NCI-H226 (cell line): ENCODE measurements around the gene DCXR.

Experiments used
- DNase-seq: peaks from one replicate; pipeline ENCODE4 v3.0.0-alpha.2; 2015

DCXR gene

DNA sequence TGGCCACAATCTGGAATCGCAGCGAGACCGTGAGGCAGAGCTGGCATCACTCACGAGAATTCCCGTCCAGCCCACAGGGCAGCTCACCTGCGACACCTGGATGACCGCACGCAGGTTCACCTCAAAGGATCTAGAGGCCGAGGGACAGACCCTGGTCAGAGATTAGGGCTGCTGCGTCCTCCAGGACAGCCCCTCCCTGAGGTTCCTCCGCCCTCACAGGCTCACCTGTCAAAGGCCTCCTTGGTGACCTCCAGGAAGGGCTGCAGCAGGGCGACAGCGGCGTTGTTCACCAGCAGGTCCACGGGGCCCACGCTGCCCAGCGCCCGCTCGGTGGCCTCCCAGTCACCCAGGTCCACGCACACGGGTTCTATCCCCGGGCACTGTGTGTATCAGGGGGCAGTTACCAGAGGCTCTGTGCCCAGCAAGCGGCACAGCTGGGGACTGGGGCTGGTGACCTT is 834 bp downstream of the DCXR start:
- DNase-seq, result no peak

DNA sequence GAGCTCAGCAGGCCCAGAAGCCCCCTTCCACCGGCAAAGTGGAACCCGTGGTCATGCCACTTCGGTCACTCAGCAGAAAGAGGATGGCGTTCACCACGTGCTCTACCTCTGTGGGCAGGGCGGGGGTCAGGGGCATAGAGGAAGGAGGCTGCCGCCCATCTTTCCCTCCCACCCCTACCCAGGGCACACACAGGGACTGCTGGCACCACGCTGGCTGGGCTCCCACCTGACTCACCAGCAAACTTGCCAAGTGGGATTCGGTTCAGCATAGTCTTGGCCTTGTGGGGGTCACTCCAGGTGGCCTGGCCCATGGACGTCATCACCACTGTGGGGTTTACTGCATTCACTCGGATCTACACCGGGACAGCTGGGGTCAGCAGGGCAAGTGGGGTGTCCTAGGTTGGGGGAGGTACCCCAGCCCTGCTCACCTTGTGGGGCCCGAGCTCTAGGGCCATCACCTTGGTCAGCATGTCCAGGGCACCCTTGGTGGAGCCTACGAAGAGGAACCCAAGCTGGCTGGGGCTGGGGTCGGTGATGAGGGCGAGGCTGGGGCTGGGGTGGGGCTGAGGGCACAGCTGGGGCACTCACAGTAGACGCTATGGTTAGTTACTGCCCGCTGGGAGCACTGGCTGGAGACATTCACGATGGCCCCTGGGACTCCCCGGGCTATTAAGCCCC is 1.4 kb downstream of the DCXR start:
- no peak for DNase-seq

DNA sequence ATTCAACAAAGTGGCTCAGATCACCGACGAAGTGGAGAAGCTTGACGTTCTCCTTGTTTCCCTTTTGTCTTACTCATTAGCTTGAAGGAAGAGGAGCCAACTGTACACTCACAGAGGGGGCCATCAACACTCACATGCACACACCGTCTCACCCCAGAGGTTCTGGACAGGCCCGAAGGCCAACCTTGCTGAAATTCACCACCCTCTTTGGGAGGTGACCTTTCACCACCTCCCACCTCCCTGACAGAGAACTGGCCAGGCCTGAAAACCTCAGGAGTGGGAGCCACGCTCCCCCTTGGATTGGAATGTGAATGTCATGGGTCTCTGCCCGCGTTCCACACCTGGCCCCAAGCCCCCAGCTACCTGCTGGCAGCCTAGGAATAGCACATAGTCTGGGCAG is 2.0 kb downstream of the DCXR start:
- DNase-seq, result no peak

DNA sequence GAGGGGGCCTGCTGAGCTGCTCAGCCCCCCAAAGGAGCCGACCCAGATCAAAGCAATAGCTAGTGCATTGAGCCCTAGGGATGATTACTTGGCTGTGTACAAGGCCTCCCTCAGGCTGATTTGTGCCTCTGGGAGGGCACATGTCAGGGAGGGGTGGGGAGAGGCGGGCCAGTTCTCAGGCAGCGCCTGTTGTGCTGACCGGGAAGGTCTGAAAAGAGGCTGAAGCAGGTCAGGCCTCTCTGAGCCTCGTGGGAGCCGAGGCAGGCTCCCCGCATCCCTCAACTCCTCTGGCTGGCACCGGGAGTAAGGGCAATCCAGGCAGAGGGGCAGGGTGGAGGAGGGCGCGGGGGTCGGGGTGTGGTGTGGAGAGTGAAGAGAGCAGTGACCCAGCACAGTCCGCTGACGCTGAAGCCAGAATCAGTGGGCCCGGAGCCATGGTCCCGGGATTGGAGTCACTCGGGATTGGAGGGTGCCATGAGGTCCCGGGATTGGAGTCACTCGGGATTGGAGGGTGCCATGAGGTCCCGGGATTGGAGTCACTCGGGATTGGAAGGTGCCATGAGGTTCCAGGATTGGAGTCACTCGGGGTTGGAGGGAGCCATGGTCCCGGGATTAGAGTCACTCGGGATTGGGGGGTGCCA is 3.0 kb downstream of the DCXR start:
- DNase-seq, result no peak

DNA sequence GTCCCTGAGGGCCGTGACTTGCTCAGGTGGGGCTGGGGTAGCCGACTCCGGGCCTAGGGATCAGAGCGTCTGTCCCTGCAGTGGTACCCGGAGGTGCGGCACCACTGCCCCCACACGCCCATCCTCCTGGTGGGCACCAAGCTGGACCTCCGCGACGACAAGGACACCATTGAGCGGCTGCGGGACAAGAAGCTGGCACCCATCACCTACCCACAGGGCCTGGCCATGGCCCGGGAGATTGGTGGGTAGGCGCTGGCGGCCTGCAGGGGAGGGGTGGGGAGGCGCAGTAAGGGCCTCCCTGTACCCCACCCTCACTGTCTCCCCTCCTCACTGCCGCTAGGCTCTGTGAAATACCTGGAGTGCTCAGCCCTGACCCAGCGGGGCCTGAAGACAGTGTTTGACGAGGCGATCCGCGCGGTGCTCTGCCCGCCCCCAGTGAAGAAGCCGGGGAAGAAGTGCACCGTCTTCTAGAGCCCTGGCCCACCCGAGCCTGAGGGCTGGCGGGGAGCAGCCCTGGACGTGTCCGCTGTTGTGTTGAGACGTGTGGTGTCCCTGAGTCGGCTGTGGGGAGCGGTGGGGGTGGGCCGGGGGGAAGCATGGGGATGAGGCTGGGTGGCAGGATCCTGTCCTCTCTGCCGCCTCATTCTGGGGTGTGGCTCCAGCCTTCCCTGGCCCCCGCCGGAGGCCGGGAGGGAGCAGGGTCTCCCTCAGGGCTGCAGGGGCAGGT is 4.0 kb downstream of the DCXR start:
- DNase-seq, result no peak

DNA sequence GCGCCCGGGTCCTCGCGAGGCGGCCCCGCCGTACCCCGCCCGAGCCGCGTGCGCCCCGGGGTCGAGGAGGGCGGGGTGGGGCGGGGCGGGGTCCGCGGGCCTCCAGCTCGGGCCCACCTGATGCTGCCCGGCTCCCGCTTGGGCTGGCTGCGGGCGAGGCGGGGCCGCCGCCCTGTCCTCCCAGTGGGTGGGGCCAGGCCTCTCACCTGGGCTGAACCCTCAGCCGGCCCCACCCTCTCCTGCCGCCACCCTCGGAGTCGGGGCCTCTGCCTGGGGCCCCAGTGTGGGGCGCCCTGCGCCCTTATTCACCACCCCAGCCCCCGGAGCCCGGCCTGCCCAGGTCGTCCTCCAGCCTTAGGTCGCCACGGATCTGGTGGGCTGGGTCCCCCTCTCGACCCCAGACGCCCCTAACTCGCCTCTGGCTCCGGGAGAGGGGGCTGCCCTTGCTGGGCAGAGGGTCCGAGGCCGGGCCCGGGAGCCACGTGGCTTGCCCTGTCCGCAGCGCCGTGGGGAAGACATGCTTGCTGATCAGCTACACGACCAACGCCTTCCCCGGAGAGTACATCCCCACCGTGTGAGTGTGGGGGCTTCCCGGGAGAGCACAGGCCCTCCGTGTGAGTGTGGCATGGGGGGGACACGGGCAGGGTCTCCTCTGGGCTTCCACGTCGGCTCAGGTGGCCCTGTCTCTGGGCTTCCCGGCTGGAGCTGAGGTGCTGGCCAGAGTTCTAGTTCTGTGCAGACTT is 5.4 kb downstream of the DCXR start:
- DNase-seq, result peak; percentile 35

DNA sequence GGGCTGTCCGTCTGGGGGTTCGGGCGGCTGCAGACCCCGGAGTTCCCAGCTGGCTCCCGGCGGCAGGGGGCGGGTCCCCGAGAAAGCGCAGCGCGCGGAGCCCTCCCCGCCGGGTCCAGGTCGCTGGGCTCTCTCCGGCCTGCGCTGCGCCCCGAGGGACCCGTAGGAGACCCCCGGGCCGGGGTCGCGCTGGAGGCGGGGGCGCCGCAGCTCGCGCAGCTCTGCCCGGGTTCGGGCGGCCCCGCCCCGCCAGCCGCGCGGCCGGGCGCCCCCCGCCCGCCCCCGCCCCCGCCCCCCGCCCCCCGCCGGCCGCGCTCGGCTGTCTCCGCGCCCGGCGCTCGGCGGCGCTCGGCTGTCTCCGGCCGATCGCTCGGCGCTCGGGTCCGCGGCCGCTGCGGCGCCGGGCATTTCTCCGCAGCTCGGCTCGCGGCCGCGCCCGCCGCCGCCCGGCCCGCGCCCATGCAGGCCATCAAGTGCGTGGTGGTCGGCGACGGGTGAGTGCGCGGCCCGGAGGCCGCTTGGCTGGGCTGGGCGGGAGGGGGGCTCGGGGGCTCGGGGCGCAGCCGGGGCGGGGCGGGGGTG is 6.1 kb downstream of the DCXR start, which contains the start of gene RAC3:
Gene RAC3 (plus strand): TSS at position 376 of the 582 bp plus-strand sequence. CDS start 84 bp downstream, at position 460.
- no peak for DNase-seq

DNA sequence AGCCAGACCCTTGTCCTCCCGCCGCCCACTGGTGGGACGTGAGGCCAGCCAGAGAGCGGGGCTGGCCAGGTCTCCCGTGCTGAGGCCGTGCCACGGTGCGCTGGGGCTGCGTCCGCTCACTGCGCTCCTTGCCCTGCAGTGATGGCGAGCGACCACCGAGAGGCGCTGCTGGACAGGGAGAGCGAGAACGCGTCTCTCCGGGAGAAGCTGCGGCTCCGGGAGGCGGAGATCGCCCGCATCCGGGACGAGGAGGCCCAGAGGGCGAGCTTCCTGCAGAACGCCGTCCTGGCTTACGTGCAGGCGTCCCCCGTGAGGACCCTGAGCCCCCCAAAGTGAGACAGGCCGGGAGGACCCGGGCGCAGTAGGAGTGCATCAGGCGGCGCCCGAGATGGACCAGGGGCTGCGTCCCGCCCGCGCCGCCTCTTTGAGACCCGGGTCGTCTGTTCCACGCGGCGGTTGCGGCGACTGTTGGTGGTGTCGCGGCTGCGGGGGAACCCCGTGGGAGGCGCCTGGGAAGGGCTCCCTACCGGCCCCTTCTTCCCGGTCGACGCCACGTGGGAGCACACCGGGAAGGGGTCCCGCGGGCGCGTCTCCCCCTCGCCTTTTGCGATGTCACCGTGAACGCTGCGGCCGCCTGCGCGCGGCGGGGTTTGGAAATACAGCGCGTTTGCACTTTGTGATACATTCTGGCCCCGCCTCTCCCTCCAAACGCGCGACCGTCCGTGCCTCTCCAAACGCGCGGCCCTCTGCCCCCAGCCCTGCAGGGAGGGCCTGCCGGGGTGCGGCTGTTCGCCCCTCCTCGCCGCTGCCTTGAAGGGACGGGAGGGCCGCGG is 6.8 kb downstream of the DCXR start:
- peak; percentile 77 for DNase-seq

DNA sequence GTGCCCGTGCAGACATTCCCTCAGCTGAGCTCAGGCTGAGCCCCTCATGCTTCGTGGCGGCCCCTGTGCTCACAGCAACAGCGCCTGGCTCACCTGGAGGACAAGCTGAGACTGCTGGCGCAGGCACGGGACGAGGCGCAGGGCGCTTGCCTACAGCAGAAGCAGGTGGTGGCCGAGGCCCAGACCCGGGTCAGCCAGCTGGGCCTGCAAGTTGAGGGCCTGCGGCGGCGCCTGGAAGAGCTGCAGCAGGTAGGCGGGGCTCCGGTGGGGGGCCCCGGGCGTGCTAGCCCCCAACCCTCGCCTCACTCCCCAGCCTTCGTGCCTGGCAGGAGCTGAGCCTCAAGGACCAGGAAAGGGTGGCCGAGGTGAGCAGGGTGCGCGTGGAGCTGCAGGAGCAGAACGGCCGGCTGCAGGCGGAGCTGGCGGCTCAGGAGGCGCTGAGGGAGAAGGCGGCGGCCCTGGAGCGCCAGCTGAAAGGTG is 7.5 kb downstream of the DCXR start:
- DNase-seq, result no peak

DNA sequence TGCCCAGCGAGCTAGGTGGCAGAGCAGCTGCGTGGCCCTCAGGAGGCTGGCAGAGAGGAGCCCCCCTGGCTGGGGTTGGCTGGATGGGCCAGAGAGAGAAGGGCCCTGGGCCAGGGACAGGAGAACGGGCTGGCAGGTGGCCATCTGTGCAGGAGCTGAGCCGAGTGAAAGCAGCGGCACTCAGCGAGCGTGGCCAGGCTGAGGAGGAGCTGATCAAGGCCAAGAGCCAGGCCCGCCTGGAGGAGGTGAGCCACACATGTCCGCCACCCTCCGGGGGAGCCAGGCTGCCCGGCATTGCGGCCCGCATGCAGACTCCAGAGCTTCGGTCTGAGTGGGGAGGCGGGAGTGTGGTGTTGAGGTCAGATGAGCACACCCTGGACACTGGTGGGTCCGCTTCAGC is 8.1 kb downstream of the DCXR start:
- DNase-seq, result no peak

DNA sequence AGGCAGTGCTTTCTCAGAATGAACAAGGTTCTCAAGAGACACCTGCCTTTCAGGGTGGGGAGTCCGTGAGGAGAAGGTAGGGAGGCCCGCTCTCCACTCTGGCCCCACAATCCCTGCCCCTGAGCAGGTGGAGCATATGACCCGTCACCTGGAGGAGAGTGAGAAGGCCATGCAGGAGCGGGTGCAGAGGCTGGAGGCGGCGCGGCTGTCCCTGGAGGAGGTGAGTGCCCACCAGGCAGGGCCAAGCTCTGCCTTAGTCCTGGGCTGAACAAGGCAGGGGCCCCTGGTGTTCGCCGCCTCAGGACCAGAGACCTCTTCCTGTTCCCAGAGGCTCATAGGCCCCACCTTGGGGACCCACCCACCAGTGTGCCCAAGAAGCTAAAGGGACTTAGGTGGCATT is 8.5 kb downstream of the DCXR start:
- DNase-seq, result no peak

DNA sequence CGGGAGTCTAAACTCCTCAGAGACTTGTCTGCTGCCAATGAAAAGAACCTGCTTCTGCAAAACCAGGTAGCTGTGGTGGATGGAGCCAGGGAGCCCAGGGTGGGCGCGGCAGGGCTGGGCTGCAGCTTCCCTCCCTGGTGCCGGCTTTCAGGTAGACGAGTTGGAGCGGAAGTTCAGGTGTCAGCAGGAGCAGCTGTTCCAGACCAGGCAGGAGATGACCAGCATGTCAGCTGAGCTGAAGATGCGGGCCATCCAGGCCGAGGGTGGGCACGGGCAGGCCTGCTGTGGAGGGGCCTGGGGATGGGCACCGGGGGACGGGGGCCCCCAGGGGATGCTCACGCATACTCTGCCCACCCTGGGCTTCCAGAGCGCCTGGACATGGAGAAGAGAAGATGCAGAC is 9.3 kb downstream of the DCXR start:
- no peak for DNase-seq

DNA sequence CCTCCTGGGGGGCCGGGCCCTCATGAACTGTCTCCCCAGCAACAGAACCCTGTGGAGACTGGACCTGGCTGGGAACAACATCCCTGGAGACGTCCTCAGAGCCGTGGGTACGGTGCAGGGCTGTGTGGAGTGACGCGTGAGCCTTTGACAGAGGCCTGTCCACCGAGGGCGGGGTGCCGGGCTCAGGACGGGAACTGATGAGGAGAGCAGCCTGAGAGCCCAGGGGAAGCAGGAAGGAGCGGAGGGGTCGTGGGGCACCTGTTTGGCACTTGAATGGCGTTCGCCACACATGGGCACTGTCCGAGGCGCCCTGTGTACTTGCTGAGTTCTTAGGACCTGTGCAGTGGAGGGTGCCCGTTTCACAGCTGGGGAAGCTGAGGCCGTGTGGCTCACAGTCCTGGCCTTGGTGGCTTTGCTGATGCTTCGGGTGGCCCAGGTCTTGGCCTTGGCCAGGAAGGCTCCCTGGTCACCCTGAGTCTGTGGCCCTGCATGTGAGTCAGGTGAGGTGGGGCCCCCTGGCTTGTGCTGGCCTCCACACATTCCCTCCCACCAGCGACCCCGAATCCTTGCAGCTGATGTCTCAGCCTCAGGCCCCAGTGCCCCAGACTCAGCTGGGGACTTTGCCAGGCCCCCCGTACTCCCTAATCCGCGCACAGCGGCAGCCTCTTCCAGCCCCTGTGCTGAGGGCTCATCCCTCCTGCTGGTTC is 11.9 kb downstream of the DCXR start:
- no peak for DNase-seq

DNA sequence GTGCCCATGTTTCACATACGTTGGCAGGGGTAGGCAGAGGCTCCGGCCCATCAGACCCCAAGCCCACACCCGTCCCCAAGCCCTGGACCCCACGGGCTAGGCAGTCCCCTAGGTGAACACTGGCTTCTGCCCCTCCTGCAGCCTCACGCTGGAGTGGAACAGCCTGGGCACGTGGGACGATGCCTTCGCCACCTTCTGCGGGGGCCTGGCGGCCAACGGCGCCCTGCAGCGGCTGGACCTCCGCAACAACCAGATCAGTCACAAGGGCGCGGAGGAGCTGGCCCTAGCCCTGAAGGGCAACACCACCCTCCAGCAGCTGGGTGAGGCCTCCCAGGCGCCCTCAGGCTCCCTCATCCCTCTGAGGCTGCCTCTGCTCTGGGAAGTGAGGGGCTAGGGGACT is 12.6 kb downstream of the DCXR start:
- DNase-seq, result no peak

DNA sequence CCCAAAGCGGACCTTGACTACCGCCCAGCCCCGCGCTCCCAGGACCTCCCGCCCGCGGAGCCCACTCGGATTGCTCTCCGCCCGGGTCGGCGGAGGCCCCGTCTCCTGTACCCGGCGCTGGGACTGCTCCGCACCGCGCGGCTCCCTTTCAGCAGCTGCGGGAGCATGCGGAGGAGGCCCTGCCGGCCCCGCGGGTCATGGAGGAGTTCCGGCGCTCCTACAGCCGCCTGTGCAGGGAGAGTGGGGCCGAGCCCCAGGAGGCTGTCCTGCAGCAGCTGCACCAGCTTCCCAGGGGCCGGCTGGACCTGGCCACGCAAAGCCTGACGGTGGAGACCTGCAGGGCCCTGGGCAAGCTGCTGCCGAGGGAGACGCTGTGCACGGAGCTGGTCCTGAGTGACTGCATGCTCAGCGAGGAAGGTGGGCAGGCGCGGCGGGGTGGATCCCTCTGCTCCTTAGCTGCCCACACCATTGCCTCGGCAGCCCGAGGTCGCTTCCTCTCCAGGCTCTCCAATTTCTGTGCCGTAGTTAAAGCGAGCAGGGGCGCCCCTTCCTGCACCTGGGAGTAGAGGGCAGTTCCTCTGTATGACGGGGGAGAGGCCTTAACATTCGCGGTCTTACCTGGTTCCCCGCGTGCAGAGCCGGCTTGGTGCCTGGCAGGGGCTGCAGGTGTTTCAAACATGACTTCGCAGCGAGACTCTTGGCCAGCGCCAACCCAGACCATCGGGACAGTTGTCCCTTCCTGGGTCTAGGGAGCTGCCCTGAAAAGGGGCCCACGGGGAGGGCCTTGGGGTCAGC is 13.9 kb downstream of the DCXR start:
- no peak for DNase-seq

DNA sequence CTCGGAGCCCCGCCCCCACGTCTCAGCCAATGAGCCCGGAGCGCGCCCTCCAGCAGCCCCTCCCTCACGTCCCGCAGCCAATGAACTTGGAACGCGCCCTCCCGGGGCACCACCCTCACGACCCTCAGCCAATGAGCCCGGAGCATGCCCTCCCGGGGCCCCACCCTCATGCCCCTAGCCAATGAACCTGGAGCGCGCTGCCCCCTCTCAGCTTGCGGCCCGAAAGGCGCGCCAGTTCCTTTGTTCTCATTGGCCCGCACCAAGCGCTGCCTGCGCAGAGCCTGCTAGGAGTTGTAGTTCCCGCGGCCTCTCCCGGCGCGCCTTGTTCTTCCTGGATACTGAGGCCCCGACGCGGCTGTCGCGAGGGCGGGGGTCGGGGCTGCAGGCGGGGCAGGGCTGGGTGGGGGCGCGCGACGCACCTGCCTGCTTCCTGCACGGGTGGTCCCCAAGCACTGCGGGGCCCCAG is 14.5 kb downstream of the DCXR start, which contains the start of gene LRRC45:
Gene LRRC45 (plus strand): TSS at position 325 of the 466 bp plus-strand sequence. CDS start 339 bp downstream, outside the sequence.
- DNase-seq, result peak; percentile 99

DNA sequence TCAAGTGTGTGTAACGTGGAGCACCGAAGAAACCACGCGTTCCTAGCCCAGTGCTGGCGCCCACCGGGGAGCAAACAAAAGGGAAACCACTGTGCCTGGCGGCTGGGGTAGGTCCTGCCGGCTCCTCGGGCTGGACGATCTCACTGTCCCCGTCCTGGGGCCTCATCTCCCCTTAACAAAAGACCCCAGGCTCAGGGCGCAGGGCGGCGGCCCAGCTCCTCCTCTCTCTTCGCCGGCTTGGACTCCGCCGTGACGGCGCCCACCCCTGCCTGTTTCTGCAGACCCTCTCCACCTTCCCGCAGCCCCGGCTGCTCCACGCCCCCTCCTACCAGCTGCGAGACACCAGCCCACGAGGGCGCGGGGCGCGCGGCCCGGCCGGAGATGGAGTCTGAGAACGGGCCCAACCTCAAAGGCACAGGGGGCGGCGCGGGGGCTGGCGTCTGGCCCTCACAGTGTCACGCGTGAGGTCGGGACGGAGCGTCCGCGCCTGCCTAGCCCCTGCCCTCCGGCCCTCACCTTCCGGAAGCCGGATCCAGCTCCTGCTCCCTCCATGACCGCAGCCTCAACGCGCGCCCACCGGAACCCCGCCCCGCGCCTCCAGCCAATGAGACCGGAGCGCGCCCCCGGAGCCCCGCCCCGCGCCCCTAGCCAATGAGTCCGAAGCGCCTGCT is 15.1 kb downstream of the DCXR start, which contains the start of gene CENPX:
Gene CENPX (minus strand): TSS at position 569 of the 671 bp plus-strand sequence. CDS start 17 bp downstream, at position 552.
- DNase-seq, result no peak

DNA sequence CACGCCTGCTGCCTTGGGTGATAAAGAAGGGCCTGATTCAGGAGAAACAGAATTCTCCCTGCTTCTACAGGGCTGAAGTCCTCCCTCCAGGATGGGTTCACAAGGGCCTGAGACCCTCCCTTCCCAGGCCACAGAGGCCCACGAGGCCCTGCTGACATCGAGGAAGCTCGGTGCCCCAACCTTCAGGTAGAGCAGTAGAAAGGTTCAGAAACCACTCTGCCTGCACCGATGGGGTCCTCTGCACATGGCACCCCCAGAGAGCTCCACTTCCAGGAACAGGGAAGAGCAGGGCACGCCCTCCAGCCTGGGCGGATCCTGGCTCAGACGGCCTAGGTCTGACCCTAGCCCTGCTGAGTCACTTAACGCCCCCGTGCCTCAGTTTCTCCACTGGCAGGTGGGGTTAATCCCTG is 15.6 kb downstream of the DCXR start:
- DNase-seq, result no peak
